GM15510 (cell line): ENCODE measurements around the gene SNX9.

Experiments used
- POLR2A ChIP-seq: IDR thresholded peaks from 3 replicates; pipeline ENCODE4 v1.6.1; 2011; ENCODE audit warnings: borderline replicate concordance; ENCODE audit not compliant: insufficient read length; ENCODE audit errors: extremely low read depth

SNX9 gene

DNA sequence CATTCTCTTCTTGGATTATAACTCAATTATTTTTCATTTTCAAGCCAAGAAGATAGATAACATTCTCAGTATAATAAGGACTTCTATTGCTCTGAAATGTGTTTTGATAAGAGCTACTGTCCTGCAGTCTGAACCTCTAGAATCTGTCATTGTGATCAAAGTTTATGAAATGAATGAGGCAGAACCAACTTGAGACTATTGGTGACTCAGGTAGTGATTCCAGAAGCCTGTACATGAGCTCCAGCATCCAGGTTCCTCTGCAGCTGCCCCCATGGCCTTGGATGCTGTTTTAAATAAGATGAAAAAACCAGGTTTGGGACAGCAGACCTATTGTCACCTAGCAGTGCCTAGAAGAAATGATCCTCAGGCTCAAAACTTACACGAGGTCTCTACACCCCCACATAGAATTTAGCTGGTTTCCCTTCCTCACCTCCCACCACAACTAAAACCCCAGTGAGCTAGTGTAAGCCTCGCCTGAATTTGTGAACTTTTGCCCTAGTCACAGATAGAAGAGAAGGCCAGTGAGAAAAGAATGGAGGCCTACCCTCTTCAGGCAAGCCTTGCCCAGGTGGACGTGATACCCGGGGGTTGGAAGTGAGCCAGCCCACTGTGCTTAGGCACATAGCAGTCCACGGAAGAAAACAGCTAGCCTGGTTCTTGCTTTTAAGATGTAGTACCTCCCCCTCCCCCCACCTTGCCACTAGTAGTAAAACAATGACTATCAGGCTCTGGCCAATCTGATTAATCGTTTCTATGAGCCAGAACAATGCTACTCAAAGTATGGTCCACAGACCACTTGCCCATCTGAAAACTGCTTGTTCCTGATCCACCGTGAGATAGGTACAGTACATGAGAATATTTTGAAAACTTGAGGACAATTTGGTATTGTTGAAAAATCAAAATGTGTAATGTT lies 85.6 kb downstream of the SNX9 start:
- TF ChIP-seq POLR2A, result no peak

DNA sequence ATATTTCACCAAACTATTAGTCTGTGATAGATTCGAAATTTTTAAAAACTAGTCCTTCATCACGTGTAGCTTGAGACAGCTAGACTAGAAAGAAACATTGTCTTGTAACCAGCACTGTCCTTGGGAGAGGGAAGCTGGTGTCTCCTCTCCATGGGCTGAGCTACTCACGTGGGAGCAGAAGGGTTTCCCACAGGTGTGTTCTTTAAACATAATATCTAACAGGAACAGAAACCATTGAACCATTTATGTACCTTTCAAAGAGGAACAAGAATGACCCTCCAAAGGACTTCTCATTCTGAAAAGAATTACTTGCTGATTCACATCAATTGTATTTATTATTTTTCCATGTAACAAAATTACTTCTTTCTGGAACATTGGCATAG lies 86.2 kb downstream of the SNX9 start:
- TF ChIP-seq POLR2A, result no peak

DNA sequence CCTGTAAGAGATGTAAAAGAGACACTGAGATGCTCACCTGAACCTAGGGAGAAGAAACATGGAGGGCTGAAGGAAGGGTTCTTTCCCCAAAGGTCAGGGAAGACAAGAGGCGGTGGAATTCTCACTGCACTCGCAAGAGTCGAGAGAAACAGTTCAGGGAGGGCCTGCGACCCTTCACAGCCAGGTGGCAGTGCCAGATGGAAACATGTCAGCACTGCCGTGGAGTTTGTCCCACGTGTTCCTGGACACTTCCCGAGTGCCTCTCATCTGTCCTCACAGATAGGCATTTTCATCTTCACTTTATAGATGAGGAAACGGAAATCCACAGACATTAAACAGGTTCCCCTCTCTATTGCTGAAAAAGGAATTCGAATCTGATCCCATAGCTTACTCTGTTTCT lies 88.2 kb downstream of the SNX9 start:
- TF ChIP-seq POLR2A, result no peak

DNA sequence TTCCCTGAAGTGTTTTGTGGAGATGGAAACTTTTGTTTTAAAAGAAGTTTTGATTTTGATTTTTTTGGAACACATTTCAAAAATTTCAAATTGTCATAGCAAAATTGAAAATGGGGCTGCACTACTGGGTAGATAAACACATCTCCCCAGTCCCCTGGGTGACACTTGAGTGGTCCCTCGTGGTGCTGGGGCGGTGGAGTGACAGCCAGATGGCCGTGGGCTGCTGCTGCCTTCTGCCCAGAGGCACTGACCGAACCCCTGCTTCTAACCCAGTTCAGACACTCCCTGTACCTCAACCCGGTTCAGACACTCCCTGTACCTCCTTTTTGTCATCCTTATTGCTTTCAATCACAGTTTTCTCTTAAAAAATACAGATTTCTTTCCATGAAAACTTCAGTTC lies 88.7 kb downstream of the SNX9 start:
- no peak for TF ChIP-seq POLR2A

DNA sequence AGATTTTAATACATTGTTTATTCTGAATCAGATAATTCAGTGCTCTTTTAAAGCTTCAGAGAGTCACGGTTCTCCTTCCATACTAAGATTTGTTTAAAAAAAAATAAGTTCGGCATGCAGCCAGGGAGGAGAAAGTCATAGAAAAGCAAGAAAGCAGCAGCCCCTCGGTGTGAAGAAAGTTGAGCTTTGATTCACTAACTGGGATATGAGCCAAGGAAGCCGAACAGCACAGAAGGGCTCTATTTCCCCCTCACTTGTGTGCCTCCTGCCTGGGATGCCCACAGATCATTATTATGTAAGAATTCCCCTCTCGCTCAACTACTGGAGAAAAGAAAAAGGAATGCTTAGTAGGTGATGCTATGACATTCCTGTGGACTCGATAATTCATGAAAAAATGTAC lies 89.3 kb downstream of the SNX9 start:
- no peak for TF ChIP-seq POLR2A

DNA sequence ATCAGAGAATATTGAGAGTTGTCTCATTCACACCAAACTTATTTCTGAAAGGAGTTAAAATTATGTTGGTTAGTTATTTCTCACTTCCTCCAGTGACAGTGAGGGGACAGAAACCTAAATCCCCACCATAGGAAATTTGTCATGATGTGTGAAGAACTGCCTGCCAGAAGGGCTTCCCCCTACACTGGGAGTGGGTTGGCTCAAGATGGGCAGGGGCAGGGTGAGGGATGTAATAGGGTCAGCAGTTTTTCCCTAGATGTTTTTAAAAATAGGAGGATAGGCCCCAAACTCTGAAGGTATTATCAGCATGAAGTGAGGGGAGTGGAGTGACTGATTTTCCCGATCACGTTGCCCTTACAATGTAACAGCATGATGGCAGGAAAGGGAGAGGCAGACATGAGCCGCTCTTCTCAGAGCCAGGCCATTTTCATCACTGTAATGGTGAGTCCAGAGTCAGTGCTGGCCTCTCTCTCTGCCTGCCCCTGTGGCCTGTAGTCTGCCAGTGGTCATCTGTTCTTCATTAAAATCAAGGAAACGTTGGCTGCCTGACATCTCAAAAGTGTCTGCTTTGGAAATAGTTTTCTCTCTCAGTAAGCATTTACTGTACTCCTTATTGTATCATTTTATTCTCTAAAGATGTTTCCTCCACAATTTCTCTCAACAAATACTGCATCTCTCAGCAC lies 98.8 kb downstream of the SNX9 start:
- TF ChIP-seq POLR2A, result no peak

DNA sequence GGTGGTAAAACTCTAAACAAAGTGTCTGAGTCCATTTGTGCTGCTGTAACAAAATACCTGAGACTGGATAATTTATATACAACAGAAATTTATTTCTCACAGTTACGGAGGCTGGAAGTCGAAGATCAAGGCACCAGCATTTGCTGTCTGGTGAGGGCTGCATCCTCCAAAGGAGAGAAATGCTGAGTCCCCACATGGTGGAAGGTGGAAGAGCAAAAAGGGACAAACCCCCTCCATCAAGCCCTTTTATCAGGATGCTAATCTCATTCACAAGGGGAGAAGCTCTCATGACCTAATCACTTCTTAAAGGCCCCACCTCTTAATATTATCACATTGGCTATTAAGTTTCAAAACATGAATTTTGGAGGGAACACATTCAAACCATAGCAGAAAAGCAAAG lies 102.7 kb downstream of the SNX9 start:
- TF ChIP-seq POLR2A, result no peak

DNA sequence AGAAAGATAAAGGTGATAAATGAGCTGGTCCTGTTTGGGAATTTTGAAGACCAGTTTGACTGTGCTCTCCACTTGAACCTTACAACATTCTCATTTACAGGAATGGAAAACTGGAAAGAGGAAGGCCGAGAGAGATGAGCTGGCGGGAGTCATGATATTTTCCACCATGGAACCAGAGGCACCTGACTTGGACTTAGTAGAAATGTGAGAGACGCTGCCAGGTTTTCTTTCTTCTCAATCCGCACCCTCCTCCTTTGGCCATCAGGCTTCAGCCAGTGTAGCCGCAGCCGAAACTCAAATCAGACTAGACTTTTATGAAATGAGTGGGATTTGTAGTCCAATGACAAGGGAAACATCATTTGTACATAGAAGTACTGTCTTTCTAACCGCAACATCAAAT lies 104.0 kb downstream of the SNX9 start:
- TF ChIP-seq POLR2A, result no peak

DNA sequence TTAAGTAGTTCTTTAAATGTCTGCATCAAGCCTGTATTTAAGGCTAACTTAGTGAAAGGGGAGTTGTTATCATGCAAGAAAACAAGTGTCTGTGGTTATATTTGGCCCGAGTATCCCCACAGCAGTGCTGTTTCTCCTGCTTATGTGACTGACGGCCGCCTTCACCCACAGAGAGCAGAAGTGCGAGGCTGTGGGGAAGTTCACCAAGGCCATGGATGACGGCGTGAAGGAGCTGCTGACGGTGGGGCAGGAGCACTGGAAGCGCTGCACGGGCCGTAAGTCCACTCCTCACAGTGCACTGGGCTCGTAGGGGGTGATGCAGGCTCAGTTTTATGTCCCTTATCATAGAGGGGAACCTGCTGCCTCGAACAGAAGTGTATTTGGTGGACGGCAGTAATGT lies 105.4 kb downstream of the SNX9 start:
- TF ChIP-seq POLR2A, result no peak

DNA sequence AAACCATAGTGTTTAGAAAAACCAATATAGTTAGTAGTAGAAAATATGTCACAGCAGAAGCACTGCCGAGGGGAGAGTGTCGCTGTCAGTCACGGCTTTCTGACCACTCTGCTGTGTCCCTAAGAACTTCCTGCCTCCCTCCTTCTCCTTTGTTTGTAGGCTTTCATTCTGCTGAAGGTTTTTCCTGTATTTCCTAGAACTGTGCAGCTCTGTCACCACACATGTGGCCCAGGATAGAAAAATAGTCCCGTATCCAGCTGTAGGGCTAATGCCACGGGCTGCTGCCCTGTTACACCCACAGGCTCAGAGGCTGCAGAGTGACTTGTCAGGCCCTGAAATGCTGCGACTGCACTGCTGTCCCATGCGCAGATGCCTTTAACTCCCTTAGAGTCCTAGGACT lies 106.0 kb downstream of the SNX9 start:
- TF ChIP-seq POLR2A, result no peak

DNA sequence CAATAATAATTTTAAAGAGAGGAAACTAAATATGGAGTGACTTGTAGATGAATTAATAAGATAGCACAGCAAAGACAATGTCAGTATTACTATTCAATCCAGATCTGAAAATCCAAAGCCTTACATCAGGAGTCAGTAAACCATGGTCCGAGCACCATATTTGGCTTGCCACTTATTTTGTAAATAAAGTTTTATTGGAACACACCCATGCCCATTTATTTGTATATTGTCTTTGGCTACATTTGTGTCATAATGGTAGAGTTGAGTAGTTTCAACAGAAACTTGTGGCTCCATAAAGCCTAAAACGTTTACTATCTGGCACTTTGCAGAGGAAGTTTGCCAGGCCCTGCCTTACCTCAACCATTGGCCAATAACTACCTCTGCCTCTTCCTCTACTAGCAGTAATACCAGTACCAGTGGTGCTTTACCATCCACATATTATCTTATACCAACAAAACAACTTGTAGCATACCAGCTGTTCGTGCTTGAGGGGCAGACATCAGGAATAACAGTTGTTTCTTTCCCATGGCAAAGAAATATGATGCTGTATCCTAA lies 106.8 kb downstream of the SNX9 start:
- TF ChIP-seq POLR2A, result no peak

DNA sequence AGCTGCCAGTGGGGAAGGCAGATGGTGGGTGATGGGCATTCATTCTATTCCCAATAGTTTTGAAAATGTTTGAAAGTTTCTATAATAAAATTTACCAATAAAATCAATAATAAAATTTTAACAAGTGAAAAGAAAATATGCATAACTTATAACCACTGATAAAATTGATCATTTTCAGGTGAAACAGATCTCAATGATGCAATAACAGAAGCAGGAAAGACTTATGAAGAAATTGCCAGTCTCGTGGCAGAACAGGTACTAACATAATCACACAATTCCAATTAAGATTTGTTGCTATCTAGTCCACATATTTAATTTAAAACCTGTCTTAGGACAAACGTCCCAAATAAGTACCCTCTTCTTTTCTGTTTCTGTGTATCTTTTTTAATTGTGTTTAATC lies 112.7 kb downstream of the SNX9 start:
- TF ChIP-seq POLR2A, result no peak

DNA sequence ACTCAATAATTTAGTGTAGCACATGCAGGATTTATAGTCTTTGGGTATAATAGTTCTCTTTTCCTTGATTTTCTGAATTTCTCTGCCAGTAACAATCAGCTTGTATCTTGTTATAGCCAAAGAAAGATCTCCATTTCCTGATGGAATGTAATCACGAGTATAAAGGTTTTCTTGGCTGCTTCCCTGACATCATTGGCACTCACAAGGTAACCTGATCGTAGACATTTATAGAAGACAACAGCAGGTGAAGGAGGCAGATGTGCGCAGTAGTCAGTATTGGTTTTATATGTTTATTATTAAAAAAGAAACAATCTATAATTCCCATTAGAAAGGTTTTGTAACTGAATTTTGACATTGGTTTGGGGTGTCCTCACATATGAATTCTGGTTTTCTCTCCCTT lies 114.3 kb downstream of the SNX9 start:
- no peak for TF ChIP-seq POLR2A

DNA sequence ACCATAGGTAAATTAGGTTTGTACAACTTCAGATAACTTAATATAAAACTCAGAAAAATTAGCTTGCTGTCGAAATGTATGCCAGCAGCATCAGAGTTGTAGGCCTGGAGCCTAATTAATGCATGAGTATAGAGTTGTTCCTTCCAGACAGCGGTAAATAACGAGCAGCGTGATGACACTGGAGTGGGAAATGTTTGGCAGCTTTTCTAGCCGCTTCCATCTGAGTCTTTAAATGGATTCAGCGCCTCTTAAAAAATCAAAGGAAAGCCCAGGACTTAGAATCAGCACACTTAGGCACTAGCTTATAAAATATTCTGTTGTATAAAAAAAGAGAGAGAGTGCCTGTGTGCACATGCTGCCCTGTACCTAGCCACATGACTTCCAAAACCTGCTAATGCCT lies 114.9 kb downstream of the SNX9 start:
- no peak for TF ChIP-seq POLR2A

DNA sequence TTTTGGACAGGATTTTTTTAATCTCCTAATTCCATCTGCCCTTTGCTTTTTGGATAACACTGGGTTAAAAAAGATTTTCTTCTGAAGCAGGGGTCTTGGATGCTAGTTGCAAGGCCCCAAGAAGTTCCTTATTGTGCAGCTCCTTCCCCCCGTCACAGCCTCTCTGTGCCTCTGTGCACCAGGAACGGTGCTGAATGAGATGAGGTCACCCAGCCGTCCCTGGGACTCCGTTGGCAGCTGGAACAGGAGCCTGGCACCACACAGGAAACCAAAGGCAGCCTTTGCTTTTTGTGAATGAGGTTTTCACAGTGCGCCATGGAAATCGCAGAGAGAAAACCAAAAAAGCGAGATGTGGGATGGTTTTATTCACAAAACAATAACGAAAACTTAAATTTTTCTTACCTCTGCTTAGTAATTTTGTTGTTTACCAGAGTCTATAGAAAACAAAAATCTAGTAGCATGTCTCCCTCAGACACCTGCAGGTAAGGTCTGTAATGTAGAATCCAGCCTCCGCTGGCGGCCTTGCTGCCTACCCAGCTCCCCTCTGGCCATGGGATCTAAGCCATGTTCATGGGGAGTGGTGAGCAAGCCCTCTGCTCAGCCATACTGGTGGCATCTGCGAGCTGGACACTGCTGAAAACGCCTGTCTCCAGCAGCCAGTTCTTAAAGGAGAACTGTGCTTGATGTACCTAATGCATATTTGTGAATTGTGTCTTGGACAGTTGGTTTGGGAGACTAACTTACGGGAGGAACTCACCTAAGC lies 118.2 kb downstream of the SNX9 start:
- TF ChIP-seq POLR2A, result no peak
